ENCODE data around the gene SPSB1. TPM values are rescaled to one million over a fixed set of nuclear protein-coding genes. Genes with fewer than 3 reads are reported as not detected.

Gene SPSB1
- polyA plus RNA-seq, 1 donor from 2014 or later, result 1.4 TPM

DNA sequence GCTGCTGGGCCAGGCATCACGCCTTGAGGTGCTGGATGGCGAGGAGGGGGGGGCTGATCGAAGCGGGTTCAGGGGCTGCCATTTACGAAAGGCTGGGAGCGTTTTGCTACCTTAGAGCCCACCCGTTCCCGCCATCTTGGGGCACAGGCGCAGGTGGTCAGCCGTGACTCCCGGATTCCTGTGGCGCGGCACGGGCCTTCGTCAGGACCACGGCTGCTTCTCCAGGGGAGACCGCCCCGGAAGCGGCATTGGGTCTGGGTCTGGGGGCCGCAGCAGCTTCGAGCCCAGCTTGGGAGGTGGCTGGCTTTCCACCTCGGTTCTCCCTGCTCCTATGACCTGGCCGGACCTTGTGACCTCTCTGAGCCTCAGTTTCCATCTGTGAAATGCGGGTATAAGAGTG lies 23.8 kb downstream of the SPSB1 start:
- H3K36me3 ChIP-seq (ENCODE audit: insufficient read depth, low read length), result no peaks in the 10 kb centered on the region
- H3K27me3 ChIP-seq (ENCODE audit: insufficient read depth, low read depth, low read length), result no peaks in the 10 kb centered on the region
- no peaks in the 10 kb centered on the region for H3F3A ChIP-seq (ENCODE audit: insufficient read depth, low read length, poor library complexity, severe bottlenecking)
- no peak overlapping the region for H2AFZ ChIP-seq (ENCODE audit: low read depth, low read length)
- H3K9ac ChIP-seq (ENCODE audit: low read length), result no peak overlapping the region
- H3K4me2 ChIP-seq (ENCODE audit: low read length), result no peak overlapping the region
- H4K20me1 ChIP-seq (ENCODE audit: insufficient read depth), result no peaks in the 10 kb centered on the region
- no peaks in the 10 kb centered on the region for H3K79me2 ChIP-seq (replicated peaks; ENCODE audit: insufficient read depth, low read length)
- TF ChIP-seq SMC3 (conservative IDR thresholded peaks at IDR 0.05; ENCODE audit: poor library complexity) (no peak), MXI1 (conservative IDR thresholded peaks at IDR 0.05; ENCODE audit: poor library complexity, severe bottlenecking) (no peak), EP300 (conservative IDR thresholded peaks at IDR 0.05; ENCODE audit: poor library complexity, severe bottlenecking) (no peak), TAF1 (IDR thresholded peaks at IDR 0.05; ENCODE audit: low read depth) (no peak), RAD21 (conservative IDR thresholded peaks at IDR 0.05) (no peak), POLR2AphosphoS5 (IDR thresholded peaks at IDR 0.05) (no peak), EZH2 (IDR thresholded peaks at IDR 0.05; ENCODE audit: borderline replicate concordance, insufficient read depth, low read length, poor library complexity, severe bottlenecking) (no peak)
- TF ChIP-seq, protein P1, sequence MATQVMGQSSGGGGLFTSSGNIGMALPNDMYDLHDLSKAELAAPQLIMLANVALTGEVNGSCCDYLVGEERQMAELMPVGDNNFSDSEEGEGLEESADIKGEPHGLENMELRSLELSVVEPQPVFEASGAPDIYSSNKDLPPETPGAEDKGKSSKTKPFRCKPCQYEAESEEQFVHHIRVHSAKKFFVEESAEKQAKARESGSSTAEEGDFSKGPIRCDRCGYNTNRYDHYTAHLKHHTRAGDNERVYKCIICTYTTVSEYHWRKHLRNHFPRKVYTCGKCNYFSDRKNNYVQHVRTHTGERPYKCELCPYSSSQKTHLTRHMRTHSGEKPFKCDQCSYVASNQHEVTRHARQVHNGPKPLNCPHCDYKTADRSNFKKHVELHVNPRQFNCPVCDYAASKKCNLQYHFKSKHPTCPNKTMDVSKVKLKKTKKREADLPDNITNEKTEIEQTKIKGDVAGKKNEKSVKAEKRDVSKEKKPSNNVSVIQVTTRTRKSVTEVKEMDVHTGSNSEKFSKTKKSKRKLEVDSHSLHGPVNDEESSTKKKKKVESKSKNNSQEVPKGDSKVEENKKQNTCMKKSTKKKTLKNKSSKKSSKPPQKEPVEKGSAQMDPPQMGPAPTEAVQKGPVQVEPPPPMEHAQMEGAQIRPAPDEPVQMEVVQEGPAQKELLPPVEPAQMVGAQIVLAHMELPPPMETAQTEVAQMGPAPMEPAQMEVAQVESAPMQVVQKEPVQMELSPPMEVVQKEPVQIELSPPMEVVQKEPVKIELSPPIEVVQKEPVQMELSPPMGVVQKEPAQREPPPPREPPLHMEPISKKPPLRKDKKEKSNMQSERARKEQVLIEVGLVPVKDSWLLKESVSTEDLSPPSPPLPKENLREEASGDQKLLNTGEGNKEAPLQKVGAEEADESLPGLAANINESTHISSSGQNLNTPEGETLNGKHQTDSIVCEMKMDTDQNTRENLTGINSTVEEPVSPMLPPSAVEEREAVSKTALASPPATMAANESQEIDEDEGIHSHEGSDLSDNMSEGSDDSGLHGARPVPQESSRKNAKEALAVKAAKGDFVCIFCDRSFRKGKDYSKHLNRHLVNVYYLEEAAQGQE (IDR thresholded peaks at IDR 0.05; ENCODE audit: borderline replicate concordance), result no peak
- TF ChIP-seq, protein P2, sequence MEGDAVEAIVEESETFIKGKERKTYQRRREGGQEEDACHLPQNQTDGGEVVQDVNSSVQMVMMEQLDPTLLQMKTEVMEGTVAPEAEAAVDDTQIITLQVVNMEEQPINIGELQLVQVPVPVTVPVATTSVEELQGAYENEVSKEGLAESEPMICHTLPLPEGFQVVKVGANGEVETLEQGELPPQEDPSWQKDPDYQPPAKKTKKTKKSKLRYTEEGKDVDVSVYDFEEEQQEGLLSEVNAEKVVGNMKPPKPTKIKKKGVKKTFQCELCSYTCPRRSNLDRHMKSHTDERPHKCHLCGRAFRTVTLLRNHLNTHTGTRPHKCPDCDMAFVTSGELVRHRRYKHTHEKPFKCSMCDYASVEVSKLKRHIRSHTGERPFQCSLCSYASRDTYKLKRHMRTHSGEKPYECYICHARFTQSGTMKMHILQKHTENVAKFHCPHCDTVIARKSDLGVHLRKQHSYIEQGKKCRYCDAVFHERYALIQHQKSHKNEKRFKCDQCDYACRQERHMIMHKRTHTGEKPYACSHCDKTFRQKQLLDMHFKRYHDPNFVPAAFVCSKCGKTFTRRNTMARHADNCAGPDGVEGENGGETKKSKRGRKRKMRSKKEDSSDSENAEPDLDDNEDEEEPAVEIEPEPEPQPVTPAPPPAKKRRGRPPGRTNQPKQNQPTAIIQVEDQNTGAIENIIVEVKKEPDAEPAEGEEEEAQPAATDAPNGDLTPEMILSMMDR (IDR thresholded peaks at IDR 0.05; ENCODE audit: poor library complexity, severe bottlenecking), result no peak
- H3K27ac ChIP-seq (ENCODE audit: low read length), result no peak overlapping the region
- H3K9me2 ChIP-seq (ENCODE audit: insufficient read depth, low read length), result no peaks in the 10 kb centered on the region
- no peak overlapping the region for H3K4me3 ChIP-seq (ENCODE audit: low read length)
- no peaks in the 10 kb centered on the region for H3K9me3 ChIP-seq (ENCODE audit: low read length)

DNA sequence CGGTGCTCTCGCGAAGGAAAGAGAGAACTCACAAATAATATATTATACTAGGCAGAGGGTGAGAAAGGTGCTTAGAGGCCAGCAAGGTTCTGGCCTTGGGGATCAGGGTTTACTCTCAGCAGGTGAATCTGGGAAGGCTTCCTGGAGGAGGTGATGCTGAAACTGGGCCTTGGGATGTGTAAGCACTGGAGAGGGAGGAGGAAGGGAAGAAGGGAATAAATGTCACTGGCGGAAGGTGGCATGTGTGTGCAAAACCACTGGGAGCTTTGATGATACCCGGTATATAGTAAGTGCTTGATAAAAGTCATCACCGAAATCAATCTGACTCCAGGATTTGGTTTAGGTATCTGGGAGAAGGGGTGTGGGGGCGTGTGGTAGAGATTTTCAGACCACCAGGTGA lies 24.4 kb downstream of the SPSB1 start:
- Histone ChIP-seq H3K27me3 (ENCODE audit: insufficient read depth, low read depth, low read length) (no peaks in the 10 kb centered on the region), H3K4me2 (ENCODE audit: low read length) (no peak overlapping the region), H3K27ac (ENCODE audit: low read length) (no peak overlapping the region), H3K4me3 (ENCODE audit: low read length) (no peak overlapping the region), H4K20me1 (ENCODE audit: insufficient read depth) (no peaks in the 10 kb centered on the region), H3F3A (ENCODE audit: insufficient read depth, low read length, poor library complexity, severe bottlenecking) (no peaks in the 10 kb centered on the region), H3K9ac (ENCODE audit: low read length) (no peak overlapping the region), H3K9me2 (ENCODE audit: insufficient read depth, low read length) (no peaks in the 10 kb centered on the region), H3K79me2 (replicated peaks; ENCODE audit: insufficient read depth, low read length) (no peaks in the 10 kb centered on the region), H2AFZ (ENCODE audit: low read depth, low read length) (no peak overlapping the region), H3K9me3 (ENCODE audit: low read length) (no peaks in the 10 kb centered on the region), H3K36me3 (ENCODE audit: insufficient read depth, low read length) (no peaks in the 10 kb centered on the region)
- TF ChIP-seq MXI1 (conservative IDR thresholded peaks at IDR 0.05; ENCODE audit: poor library complexity, severe bottlenecking) (no peak), RAD21 (conservative IDR thresholded peaks at IDR 0.05) (no peak), TAF1 (IDR thresholded peaks at IDR 0.05; ENCODE audit: low read depth) (no peak), EP300 (conservative IDR thresholded peaks at IDR 0.05; ENCODE audit: poor library complexity, severe bottlenecking) (no peak), SMC3 (conservative IDR thresholded peaks at IDR 0.05; ENCODE audit: poor library complexity) (no peak), POLR2AphosphoS5 (IDR thresholded peaks at IDR 0.05) (no peak), EZH2 (IDR thresholded peaks at IDR 0.05; ENCODE audit: borderline replicate concordance, insufficient read depth, low read length, poor library complexity, severe bottlenecking) (no peak)
- TF ChIP-seq, protein P2 (IDR thresholded peaks at IDR 0.05; ENCODE audit: poor library complexity, severe bottlenecking), result no peak
- TF ChIP-seq, protein P1 (IDR thresholded peaks at IDR 0.05; ENCODE audit: borderline replicate concordance), result no peak

Data from neural cell (in vitro differentiated cells).